Measurements from ENCODE around the gene DLX4.
A peak's percentile ranks its signal among the peaks of the same experiment; 100 is the strongest.

The DLX4 gene

GRCh38 chr17:49971199-49971847 lies 2.3 kb downstream of the DLX4 start:
- Histone ChIP-seq H3K4me1 (peaks cover 5% of the 10 kb centered on the region), H3K36me3 (ENCODE audit: control insufficient read depth, insufficient read depth, low read length) (no peaks in the 10 kb centered on the region), H3K4me3 (ENCODE audit: low read depth, low read length) (peak overlapping the region; percentile 7), H3K4me2 (ENCODE audit: low read length) (peak overlapping the region; percentile 38), H3K9me3 (ENCODE audit: control insufficient read depth, low read length) (no peaks in the 10 kb centered on the region), H3K9ac (no peak overlapping the region), H3K27me3 (ENCODE audit: control insufficient read depth, insufficient read depth, low read length) (peaks cover 3% of the 10 kb centered on the region), H3K27ac (no peak overlapping the region), H3K79me2 (no peaks in the 10 kb centered on the region), H2AFZ (peak overlapping the region; percentile 3)
- no peak for TF ChIP-seq CTCF (IDR thresholded peaks at IDR 0.05)

GRCh38 chr17:49971848-49972485 lies 3.0 kb downstream of the DLX4 start:
- H3K36me3 ChIP-seq (ENCODE audit: control insufficient read depth, insufficient read depth, low read length) = no peaks in the 10 kb centered on the region
- peaks cover 5% of the 10 kb centered on the region for H3K4me1 ChIP-seq
- H3K4me3 ChIP-seq (ENCODE audit: low read depth, low read length) = peak overlapping the region; percentile 7
- no peaks in the 10 kb centered on the region for H3K9me3 ChIP-seq (ENCODE audit: control insufficient read depth, low read length)
- no peak overlapping the region for H3K9ac ChIP-seq
- H3K27me3 ChIP-seq (ENCODE audit: control insufficient read depth, insufficient read depth, low read length) = peaks cover 3% of the 10 kb centered on the region
- peak overlapping the region; percentile 3 for H2AFZ ChIP-seq
- H3K79me2 ChIP-seq = no peaks in the 10 kb centered on the region
- no peak for TF ChIP-seq CTCF (IDR thresholded peaks at IDR 0.05)
- H3K4me2 ChIP-seq (ENCODE audit: low read length) = peak overlapping the region; percentile 38
- no peak overlapping the region for H3K27ac ChIP-seq

- Histone ChIP-seq H3K36me3 (ENCODE audit: control insufficient read depth, insufficient read depth, low read length) (no peaks in the 10 kb centered on the region), H3K79me2 (no peaks in the 10 kb centered on the region), H3K9me3 (ENCODE audit: control insufficient read depth, low read length) (no peaks in the 10 kb centered on the region), H3K4me1 (peaks cover 5% of the 10 kb centered on the region), H3K27me3 (ENCODE audit: control insufficient read depth, insufficient read depth, low read length) (peaks cover 3% of the 10 kb centered on the region), H3K27ac (no peak overlapping the region), H3K4me2 (ENCODE audit: low read length) (peak overlapping the region; percentile 38), H2AFZ (peak overlapping the region; percentile 25), H3K4me3 (ENCODE audit: low read depth, low read length) (no peak overlapping the region), H3K9ac (no peak overlapping the region)
- no peak for TF ChIP-seq CTCF (IDR thresholded peaks at IDR 0.05)
These were observed 3.7 kb downstream of the DLX4 start for GRCh38 chr17:49972486-49973270.

- Histone ChIP-seq H2AFZ (no peak overlapping the region), H3K9ac (no peak overlapping the region), H3K36me3 (ENCODE audit: control insufficient read depth, insufficient read depth, low read length) (no peaks in the 10 kb centered on the region), H3K4me1 (peaks cover 5% of the 10 kb centered on the region), H3K4me2 (ENCODE audit: low read length) (no peak overlapping the region), H3K27ac (no peak overlapping the region), H3K79me2 (no peaks in the 10 kb centered on the region), H3K9me3 (ENCODE audit: control insufficient read depth, low read length) (no peaks in the 10 kb centered on the region), H3K27me3 (ENCODE audit: control insufficient read depth, insufficient read depth, low read length) (peaks cover 3% of the 10 kb centered on the region), H3K4me3 (ENCODE audit: low read depth, low read length) (no peak overlapping the region)
- no peak for TF ChIP-seq CTCF (IDR thresholded peaks at IDR 0.05)
These were observed 4.3 kb downstream of the DLX4 start for GRCh38 chr17:49973271-49973615.
